Psoas muscle (tissue), 8 donors: ENCODE results near the gene THAP7. TPM values are rescaled to one million over a fixed set of nuclear protein-coding genes. Genes with fewer than 3 reads are reported as not detected.

Experiments
- ATAC-seq, 4 donors: fragments of 200-7000 bp; cut with Tn5 transposase; one replicate each; pipeline ENCODE4 v1.9.1; 2020; ENCODE audit warnings: moderate library complexity in 3 of 4, mild to moderate bottlenecking in 2 of 4
- DNase-seq, 2 donors: peaks; one replicate each; pipeline ENCODE4 v3.0.0-alpha.2; 2020
- H3K27ac ChIP-seq: fragments of 200-600 bp; one replicate; pipeline ENCODE4 v1.8.0; 2022
- H3K27me3 ChIP-seq, 3 donors: fragments of 200-600 bp in 1 of 3; one replicate each; pipeline versions ENCODE4 v1.6.1 to v1.8.0; 2013 to 2022; ENCODE audit warnings: low read length in 2 of 3, mild to moderate bottlenecking in 2 of 3, moderate library complexity in 1 of 3; ENCODE audit not compliant: insufficient read depth in 3 of 3
- H3K36me3 ChIP-seq, 2 donors: fragments of 200-600 bp in 1 of 2; one replicate each; pipeline versions ENCODE4 v1.6.1 to v1.8.0; 2013 to 2022; ENCODE audit warnings: low read depth in 1 of 2, mild to moderate bottlenecking in 1 of 2, moderate library complexity in 1 of 2; ENCODE audit not compliant: insufficient read depth in 1 of 2
- H3K4me1 ChIP-seq: fragments of 200-600 bp; one replicate; pipeline ENCODE4 v1.8.0; 2022
- H3K4me3 ChIP-seq: fragments of 200-600 bp; one replicate; pipeline ENCODE4 v1.8.0; 2022; ENCODE audit warnings: mild to moderate bottlenecking
- H3K9me3 ChIP-seq: fragments of 200-600 bp; one replicate; pipeline ENCODE4 v1.8.0; 2022
- CTCF ChIP-seq: fragments of 200-600 bp; IDR thresholded peaks from one replicate; pipeline ENCODE4 v1.8.0; 2022; ENCODE audit warnings: antibody characterized with exemption
- WGBS, 3 donors: extraction: QIAGEN DNeasy Blood & Tissue Kit; methylation state at CpG; one replicate each; pipeline versions ENCODE4 v1.1.6 to v1.1.7; 2013; 5-methylcytosine and 5-hydroxymethylcytosine counted together
- intact Hi-C, 2 donors: fragments of 100-400 bp; cut with DNase I; formaldehyde crosslinking; loops; one replicate each; pipeline versions ENCODE4 v1.11.0 to v1.14.2; 2022
- polyA plus RNA-seq, 3 donors: library from polyadenylated mRNA; stranded (reverse); fragments of 200-250 nt; gene quantifications; one replicate each; pipeline ENCODE4 v1.2.3, GENCODE V29; 2013
- total RNA-seq, 4 donors: library from RNA; stranded (reverse); fragmentation: NEBNext Ultra II Directional in 2 of 4; extraction: Animal tissue kit (Norgen Biotek cat#: 25700) in 2 of 4; gene quantifications; one replicate each; pipeline versions ENCODE4 v1.2.1 to v1.2.4, GENCODE V29; 2021 to 2023
- donor health status: healthy with polysubstance abuse.
- donor health status: DM: no; HTN: no; CAD: no; lungs with moderate emphysema.
- donor health status: Bipolar disorder and iron deficiency.
- donor health status: healthy.
- donor health status: DM: yes; HTN: yes; CAD: no.
- donor health status: DM: no; HTN: no; CAD: no.
- donor health status: DM: no; HTN: no; CAD: no.
- donor health status: DM: yes; HTN: yes; CAD: no.

Gene THAP7
- total and polyA plus RNA-seq, 7 donors, result 25.2 to 67.5 (median 39.2) TPM

DNA sequence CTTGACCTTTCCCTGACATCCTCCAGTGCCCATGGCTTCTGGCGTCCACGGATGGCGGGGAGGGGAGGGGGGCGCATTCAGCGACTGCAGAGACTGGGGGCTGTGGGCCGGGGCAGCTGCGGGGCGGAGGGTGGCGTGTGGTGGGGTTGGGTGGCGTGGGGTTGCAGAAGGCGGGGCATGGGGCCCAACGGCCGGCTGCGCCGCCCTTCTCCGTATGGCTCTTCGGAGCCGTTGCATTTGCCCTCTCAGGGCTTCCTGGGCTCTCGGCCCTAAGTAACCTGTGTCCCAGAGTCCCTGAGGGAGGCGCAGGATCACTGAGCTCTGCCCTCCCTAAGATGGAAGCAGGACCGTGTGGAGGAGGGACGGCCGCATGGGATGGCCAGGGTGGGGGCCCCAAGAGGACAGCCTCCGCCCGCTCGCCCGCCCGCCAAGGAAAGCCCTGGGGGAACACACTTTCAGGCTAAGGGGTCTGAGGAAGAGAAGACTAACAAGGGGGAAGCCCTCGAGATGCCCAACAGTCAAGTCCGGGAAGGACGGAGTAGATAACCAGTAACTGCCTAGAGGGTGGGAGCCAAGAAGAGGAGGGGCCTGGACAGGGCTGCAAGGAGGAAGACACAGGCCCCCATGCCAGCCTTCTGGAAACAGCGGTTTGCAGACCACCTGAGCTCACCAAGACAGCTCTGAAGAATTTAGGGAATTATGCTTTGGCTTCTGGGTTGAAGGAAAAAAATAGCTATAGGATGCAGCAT lies 44.1 kb downstream of the THAP7 start:
- peaks cover 6% of the 10 kb centered on the region for H3K4me1 ChIP-seq
- no peaks in the 10 kb centered on the region for H3K9me3 ChIP-seq
- peak overlapping the region; percentile 68 for H3K4me3 ChIP-seq
- ATAC-seq (peak; percentile 22 to 49 (median 35)), DNase-seq (peak in 1 of 2 donors; percentile 66)
- intact Hi-C loops, result loop anchor here in 1 of 2 donors (5.0 kb wide), 1 partner anchor 71 kb away; no protein-coding TSS in a partner anchor
- H3K27me3 ChIP-seq, result no peaks in the 10 kb centered on the region
- TF ChIP-seq CTCF, result no peak
- WGBS, 3 donors, result 4 to 6% (median 5%) methylated on average over 25 to 32 of the region's 32 CpGs
- H3K36me3 ChIP-seq, result peaks cover 0 to 10% of the 10 kb centered on the region in 2 donors
- H3K27ac ChIP-seq, result no peak overlapping the region

DNA sequence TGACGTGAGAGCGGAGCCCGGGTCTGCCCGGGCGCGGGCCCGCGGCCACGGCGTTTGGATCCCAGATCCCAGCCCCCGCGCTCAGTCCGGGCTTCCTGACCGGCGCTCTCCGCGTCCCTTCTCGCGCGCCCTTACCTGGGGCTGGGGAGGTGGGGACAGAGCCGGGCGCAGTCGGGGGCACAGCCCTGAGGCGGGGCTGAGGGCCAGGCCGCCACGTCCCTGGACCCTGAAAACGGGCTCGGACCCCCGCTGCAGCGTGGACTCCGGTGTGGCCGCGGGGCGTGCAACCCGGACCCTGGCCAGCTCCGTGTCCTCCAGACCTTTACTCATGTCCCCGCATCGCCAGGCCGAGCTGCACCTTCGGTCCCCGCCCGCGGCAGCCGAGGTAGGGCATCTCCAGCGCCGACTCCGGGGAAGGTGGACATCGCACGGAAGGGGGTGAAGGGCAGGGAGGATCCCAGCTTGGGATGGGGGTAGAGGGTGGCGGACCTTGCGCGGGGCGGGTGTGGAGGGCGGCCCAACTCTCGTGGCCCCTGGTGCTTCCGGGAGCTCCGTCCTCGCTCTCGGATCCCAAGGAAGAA lies 44.7 kb downstream of the THAP7 start:
- H3K27ac ChIP-seq, result no peak overlapping the region
- H3K36me3 ChIP-seq, result peaks cover 0 to 16% of the 10 kb centered on the region in 2 donors
- H3K27me3 ChIP-seq, result no peaks in the 10 kb centered on the region
- WGBS, 3 donors, result 1 to 2% (median 2%) methylated on average over 39 to 59 of the region's 59 CpGs
- TF ChIP-seq CTCF, result no peak
- DNase-seq (peak; percentile 27 to 60), ATAC-seq (peak; percentile 17 to 44 (median 29))
- no peaks in the 10 kb centered on the region for H3K9me3 ChIP-seq
- H3K4me3 ChIP-seq, result peak overlapping the region; percentile 68
- intact Hi-C loops, result loop anchor here in 1 of 2 donors (5.0 kb wide), 1 partner anchor 70 kb away; no protein-coding TSS in a partner anchor
- peaks cover 6% of the 10 kb centered on the region for H3K4me1 ChIP-seq

DNA sequence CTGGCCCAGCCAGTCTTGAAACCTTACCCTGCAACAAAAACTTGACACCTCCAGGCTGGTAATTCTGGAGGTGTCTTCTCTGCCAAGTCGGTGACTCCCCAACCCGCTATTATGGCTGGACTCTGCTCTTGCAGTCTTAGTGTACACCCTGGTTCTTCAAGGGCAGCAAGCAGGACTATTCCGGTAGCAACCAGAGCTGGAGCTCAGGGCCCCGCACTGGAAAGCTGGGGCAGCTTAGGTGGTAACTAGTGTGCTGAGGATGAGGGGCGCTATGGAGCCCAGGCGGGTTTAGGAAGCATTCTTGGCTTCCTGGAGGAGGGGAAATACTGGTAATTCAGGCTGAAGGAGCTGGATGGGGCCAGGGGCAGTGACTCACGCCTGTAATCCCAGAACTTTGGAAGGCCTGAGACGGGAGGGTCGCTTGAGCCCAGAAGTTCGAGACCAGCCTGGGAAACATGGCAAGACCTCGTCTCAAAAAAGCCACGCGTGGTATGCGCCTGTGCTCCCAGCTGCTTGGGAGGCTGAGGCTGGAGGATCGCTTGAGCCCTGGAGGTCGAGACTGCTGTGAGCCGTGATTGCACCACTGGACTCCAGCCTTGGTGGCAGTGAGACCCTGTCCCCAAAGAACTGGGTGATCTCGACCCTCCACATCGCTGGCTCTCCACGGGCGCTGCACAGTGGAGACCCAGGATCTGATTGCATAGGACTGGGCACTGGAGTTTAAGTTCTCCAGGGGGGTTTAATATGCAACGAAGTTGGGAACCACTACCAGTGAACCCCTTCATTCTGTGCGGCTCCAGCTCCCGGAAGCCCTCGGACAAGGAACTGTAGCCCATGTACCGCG lies 45.4 kb downstream of the THAP7 start:
- 35 to 37% (median 36%) methylated on average over 27 of the region's 27 CpGs for WGBS, 3 donors
- TF ChIP-seq CTCF, result no peak
- H3K27me3 ChIP-seq, result no peaks in the 10 kb centered on the region
- peak; percentile 35 to 71 (median 54) for ATAC-seq
- no peaks in the 10 kb centered on the region for H3K9me3 ChIP-seq
- H3K27ac ChIP-seq, result no peak overlapping the region
- H3K36me3 ChIP-seq, result peaks cover 0 to 23% of the 10 kb centered on the region in 2 donors
- peak in 1 of 2 donors; percentile 50 for DNase-seq
- H3K4me1 ChIP-seq, result peaks cover 6% of the 10 kb centered on the region
- intact Hi-C loops, result loop anchor here in 1 of 2 donors (5.0 kb wide), 1 partner anchor 69 kb away; no protein-coding TSS in a partner anchor
- peak overlapping the region; percentile 68 for H3K4me3 ChIP-seq

DNA sequence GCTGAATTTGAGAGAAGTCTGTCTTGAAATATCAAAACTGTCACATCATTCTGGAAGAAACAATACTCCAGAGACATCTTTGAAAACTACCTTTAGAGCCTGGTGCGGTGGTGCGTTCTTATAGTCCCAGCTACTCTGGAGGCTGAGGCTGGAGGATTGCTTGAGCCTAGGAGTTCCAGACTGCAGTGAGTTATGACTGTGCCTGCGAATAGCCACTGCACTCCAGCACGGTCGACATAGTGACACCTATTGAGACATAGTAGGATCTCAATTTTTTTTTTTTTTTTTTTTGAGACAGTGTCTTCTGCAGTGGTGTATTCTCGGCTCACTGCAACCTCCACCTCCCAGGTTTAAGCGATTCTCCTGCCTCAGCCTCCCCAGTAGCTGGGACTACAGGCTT lies 46.4 kb downstream of the THAP7 start:
- WGBS, 3 donors, result 81 to 86% (median 85%) methylated on average over 7 of the region's 7 CpGs
- TF ChIP-seq CTCF, result no peak
- H3K4me1 ChIP-seq, result peaks cover 6% of the 10 kb centered on the region
- no peak overlapping the region for H3K27ac ChIP-seq
- no peak overlapping the region for H3K4me3 ChIP-seq
- ATAC-seq, result peak in 1 of 4 donors; percentile 16
- H3K36me3 ChIP-seq, result peaks cover 4 to 32% of the 10 kb centered on the region in 2 donors
- intact Hi-C loops, result loop anchor here in 1 of 2 donors (5.0 kb wide), 1 partner anchor 68 kb away; no protein-coding TSS in a partner anchor
- no peak for DNase-seq
- H3K9me3 ChIP-seq, result no peaks in the 10 kb centered on the region
- H3K27me3 ChIP-seq, result no peaks in the 10 kb centered on the region
